Measurements from ENCODE around the gene PIP4K2A. TPM values are rescaled to one million over a fixed set of nuclear protein-coding genes. Genes with fewer than 3 reads are reported as not detected.

Gene PIP4K2A
- total and polyA plus RNA-seq, 2 experiments from 2014 or later, result 39.9 to 40.1 TPM

DNA sequence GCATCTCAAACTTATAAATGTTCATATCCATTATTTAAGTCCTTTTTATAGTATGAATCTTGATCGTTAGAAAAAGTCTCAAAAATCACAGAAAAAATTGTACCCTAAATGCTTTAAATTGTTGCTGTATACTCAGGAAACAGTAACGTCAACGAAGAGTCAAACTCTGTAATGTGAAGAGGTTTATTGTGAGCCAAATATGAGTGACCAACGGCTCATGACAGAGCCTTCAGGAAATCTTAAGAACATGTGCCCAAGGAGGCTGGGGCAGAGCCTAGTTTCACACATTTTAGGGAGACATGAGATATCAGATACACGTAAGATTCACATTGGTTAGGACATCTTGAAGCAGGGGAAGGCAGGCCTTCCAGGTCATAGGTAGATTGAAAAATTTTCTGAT lies 86.1 kb downstream of the PIP4K2A start:
- DNase-seq (ENCODE audit: low spot score) (no peak), ATAC-seq (no peak)
- TF ChIP-seq CREB1 (CRISPR knock-in tag; IDR thresholded peaks at IDR 0.05; ENCODE audit: low read depth), result no peak
- no peak for TF ChIP-seq JUNB (IDR thresholded peaks at IDR 0.05; ENCODE audit: unreplicated experiment)
- TF ChIP-seq ZNF114 (CRISPR knock-in tag; IDR thresholded peaks at IDR 0.05), result no peak
- TF ChIP-seq NANOG (IDR thresholded peaks at IDR 0.05; ENCODE audit: borderline replicate concordance), result no peak
- no peak for TF ChIP-seq POLR2AphosphoS5 (IDR thresholded peaks at IDR 0.05; ENCODE audit: low read depth)
- no peak for TF ChIP-seq STAT1 (IDR thresholded peaks at IDR 0.05; ENCODE audit: unreplicated experiment)
- no peaks in the 10 kb centered on the region for H4K20me1 ChIP-seq (replicated peaks; ENCODE audit: insufficient read depth)
- no peaks in the 10 kb centered on the region for H3K27me3 ChIP-seq (ENCODE audit: insufficient read depth)
- Mint-ChIP-seq H3K4me3 (no peak overlapping the region), H3K27me3 (ENCODE audit: insufficient read depth, low read depth, poor library complexity) (no peaks in the 10 kb centered on the region), H3K36me3 (ENCODE audit: low read depth) (peaks cover 7% of the 10 kb centered on the region; the same call in 2 of the 3 replicates), H3K4me1 (peaks cover 75% of the 10 kb centered on the region), H3K27ac (peak overlapping the region; percentile 89), H3K9me3 (no peaks in the 10 kb centered on the region)
- H3K4me2 ChIP-seq, result no peak overlapping the region
- no peak overlapping the region for H2AFZ ChIP-seq
- H3K27ac ChIP-seq (ENCODE audit: low read depth), result no peak overlapping the region
- H3K4me1 ChIP-seq (ENCODE audit: insufficient read depth), result peaks cover 68% of the 10 kb centered on the region
- no peak overlapping the region for H3K4me3 ChIP-seq
- H3F3A ChIP-seq (replicated peaks; ENCODE audit: low read depth), result no peaks in the 10 kb centered on the region
- H3K36me3 ChIP-seq (ENCODE audit: insufficient read depth), result no peaks in the 10 kb centered on the region
- H3K9me2 ChIP-seq (ENCODE audit: insufficient read depth), result no peaks in the 10 kb centered on the region
- peaks cover 100% of the 10 kb centered on the region for H3K79me2 ChIP-seq (replicated peaks; ENCODE audit: insufficient read depth)

DNA sequence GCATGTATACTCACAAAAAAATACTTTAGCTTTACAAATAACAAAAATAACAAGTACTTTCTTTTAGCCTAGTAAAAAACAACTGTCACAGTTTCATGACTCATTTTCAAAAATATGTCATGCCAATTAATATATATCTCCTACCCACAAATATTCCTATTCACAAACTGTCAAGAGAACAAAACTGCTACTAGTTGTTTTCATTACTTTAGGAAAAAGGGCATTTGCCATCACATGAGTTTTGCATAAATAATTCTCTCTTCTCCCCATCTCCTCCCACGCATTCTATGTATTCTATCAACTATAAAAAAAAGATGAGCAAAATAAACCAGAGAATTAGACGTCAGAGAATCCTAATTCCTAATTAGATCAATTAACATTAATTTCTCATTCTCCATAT lies 87.6 kb downstream of the PIP4K2A start:
- H3K4me3 ChIP-seq, result no peak overlapping the region
- Mint-ChIP-seq H3K4me3 (no peak overlapping the region), H3K9me3 (no peaks in the 10 kb centered on the region), H3K27me3 (ENCODE audit: insufficient read depth, low read depth, poor library complexity) (no peaks in the 10 kb centered on the region), H3K36me3 (ENCODE audit: low read depth) (peaks cover 5% of the 10 kb centered on the region), H3K27ac (peak overlapping the region; percentile 56), H3K4me1 (peaks cover 81% of the 10 kb centered on the region)
- H3K4me2 ChIP-seq, result peak overlapping the region; percentile 40; the same call in 1 of the 2 replicates
- H3K9me2 ChIP-seq (ENCODE audit: insufficient read depth), result no peaks in the 10 kb centered on the region
- H3K27ac ChIP-seq (ENCODE audit: low read depth), result no peak overlapping the region
- peaks cover 97% of the 10 kb centered on the region for H3K79me2 ChIP-seq (replicated peaks; ENCODE audit: insufficient read depth)
- DNase-seq (ENCODE audit: low spot score), result no peak
- no peaks in the 10 kb centered on the region for H4K20me1 ChIP-seq (replicated peaks; ENCODE audit: insufficient read depth)
- H2AFZ ChIP-seq, result no peak overlapping the region
- H3K27me3 ChIP-seq (ENCODE audit: insufficient read depth), result no peaks in the 10 kb centered on the region
- no peaks in the 10 kb centered on the region for H3K36me3 ChIP-seq (ENCODE audit: insufficient read depth)
- H3F3A ChIP-seq (replicated peaks; ENCODE audit: low read depth), result no peaks in the 10 kb centered on the region
- ATAC-seq, result no peak
- peaks cover 72% of the 10 kb centered on the region for H3K4me1 ChIP-seq (ENCODE audit: insufficient read depth)
- TF ChIP-seq, protein P1, sequence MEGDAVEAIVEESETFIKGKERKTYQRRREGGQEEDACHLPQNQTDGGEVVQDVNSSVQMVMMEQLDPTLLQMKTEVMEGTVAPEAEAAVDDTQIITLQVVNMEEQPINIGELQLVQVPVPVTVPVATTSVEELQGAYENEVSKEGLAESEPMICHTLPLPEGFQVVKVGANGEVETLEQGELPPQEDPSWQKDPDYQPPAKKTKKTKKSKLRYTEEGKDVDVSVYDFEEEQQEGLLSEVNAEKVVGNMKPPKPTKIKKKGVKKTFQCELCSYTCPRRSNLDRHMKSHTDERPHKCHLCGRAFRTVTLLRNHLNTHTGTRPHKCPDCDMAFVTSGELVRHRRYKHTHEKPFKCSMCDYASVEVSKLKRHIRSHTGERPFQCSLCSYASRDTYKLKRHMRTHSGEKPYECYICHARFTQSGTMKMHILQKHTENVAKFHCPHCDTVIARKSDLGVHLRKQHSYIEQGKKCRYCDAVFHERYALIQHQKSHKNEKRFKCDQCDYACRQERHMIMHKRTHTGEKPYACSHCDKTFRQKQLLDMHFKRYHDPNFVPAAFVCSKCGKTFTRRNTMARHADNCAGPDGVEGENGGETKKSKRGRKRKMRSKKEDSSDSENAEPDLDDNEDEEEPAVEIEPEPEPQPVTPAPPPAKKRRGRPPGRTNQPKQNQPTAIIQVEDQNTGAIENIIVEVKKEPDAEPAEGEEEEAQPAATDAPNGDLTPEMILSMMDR (conservative IDR thresholded peaks at IDR 0.05; ENCODE audit: low read depth in 2 of 2), result no peak
- TF ChIP-seq, protein P2, sequence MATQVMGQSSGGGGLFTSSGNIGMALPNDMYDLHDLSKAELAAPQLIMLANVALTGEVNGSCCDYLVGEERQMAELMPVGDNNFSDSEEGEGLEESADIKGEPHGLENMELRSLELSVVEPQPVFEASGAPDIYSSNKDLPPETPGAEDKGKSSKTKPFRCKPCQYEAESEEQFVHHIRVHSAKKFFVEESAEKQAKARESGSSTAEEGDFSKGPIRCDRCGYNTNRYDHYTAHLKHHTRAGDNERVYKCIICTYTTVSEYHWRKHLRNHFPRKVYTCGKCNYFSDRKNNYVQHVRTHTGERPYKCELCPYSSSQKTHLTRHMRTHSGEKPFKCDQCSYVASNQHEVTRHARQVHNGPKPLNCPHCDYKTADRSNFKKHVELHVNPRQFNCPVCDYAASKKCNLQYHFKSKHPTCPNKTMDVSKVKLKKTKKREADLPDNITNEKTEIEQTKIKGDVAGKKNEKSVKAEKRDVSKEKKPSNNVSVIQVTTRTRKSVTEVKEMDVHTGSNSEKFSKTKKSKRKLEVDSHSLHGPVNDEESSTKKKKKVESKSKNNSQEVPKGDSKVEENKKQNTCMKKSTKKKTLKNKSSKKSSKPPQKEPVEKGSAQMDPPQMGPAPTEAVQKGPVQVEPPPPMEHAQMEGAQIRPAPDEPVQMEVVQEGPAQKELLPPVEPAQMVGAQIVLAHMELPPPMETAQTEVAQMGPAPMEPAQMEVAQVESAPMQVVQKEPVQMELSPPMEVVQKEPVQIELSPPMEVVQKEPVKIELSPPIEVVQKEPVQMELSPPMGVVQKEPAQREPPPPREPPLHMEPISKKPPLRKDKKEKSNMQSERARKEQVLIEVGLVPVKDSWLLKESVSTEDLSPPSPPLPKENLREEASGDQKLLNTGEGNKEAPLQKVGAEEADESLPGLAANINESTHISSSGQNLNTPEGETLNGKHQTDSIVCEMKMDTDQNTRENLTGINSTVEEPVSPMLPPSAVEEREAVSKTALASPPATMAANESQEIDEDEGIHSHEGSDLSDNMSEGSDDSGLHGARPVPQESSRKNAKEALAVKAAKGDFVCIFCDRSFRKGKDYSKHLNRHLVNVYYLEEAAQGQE (IDR thresholded peaks at IDR 0.05; ENCODE audit: unreplicated experiment), result no peak
- no peak for TF ChIP-seq ZNF114 (CRISPR knock-in tag; IDR thresholded peaks at IDR 0.05)
- TF ChIP-seq, protein P3, sequence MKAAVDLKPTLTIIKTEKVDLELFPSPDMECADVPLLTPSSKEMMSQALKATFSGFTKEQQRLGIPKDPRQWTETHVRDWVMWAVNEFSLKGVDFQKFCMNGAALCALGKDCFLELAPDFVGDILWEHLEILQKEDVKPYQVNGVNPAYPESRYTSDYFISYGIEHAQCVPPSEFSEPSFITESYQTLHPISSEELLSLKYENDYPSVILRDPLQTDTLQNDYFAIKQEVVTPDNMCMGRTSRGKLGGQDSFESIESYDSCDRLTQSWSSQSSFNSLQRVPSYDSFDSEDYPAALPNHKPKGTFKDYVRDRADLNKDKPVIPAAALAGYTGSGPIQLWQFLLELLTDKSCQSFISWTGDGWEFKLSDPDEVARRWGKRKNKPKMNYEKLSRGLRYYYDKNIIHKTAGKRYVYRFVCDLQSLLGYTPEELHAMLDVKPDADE (IDR thresholded peaks at IDR 0.05), result no peak
- no peak for TF ChIP-seq EZH2phosphoT487 (IDR thresholded peaks at IDR 0.05; ENCODE audit: unreplicated experiment)
- TF ChIP-seq CREB1 (CRISPR knock-in tag; IDR thresholded peaks at IDR 0.05; ENCODE audit: low read depth), result no peak
